Nephron progenitor cell (in vitro differentiated cells): ENCODE measurements around the gene PRSS35.
A peak's percentile ranks its signal among the peaks of the same experiment; 100 is the strongest.
"Not testable (repeated sequence)": the region's sequence is repeated elsewhere in the genome, so short reads cannot be mapped to it uniquely, and the experiment has no call there.

ENCODE experiments used
- DNase-seq: peaks from one replicate; pipeline ENCODE4 v3.0.0; 2021
- H3K27ac Mint-ChIP-seq: 2 replicates; pipeline ENCODE4 v1.8.0; 2021; ENCODE audit warnings: mild to moderate bottlenecking, moderate library complexity, mixed read lengths
- H3K27me3 Mint-ChIP-seq: 2 replicates; pipeline ENCODE4 v1.8.0; 2021; ENCODE audit warnings: mild to moderate bottlenecking, low read depth, mixed read lengths; ENCODE audit not compliant: poor library complexity
- H3K36me3 Mint-ChIP-seq: 2 replicates; pipeline ENCODE4 v1.8.0; 2021; ENCODE audit warnings: low read depth, mixed read lengths
- H3K4me1 Mint-ChIP-seq: 2 replicates; pipeline ENCODE4 v1.8.0; 2021; ENCODE audit warnings: mixed read lengths
- H3K4me3 Mint-ChIP-seq: 2 replicates; pipeline ENCODE4 v1.8.0; 2021; ENCODE audit warnings: mild to moderate bottlenecking, moderate library complexity, mixed read lengths
- H3K9me3 Mint-ChIP-seq: 2 replicates; pipeline ENCODE4 v1.8.0; 2021; ENCODE audit warnings: mild to moderate bottlenecking, moderate library complexity, mixed read lengths
- TF ChIP-seq, protein P1 (sequence below): fragments of 200-600 bp; sonication (generic); IDR thresholded peaks from 2 replicates; pipeline ENCODE4 v1.5.0; 2021; ENCODE audit warnings: antibody characterized with exemption

The PRSS35 gene

DNA sequence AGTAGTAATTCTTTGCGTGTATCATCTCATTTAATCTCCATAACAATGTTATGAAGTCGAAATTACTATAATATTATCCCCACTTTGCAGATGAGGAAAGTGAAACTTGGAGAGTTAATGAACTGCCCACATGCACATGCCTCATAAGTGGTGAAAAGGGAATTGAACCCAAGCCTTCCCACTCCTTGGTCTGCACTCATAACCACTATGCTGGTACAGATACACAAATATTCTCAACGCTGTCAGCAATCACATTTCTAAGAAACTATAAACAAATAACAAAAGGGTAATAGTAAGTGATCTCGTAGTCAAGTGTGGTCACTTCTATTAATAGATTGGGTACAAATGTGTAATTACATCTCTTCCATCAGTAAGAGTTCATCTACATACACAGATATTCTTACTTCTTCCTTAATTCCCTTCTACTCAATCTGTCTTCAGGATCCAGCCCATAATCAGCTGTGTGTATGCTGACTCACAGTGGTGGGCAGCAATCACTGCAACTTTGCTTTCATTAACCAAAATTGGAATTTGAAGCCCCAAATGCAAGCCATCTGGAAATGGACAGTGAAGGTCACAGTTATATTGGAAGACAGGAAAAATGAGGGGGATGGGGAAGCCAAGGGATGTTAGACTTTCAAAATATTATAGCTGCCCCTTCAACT is 6.6 kb downstream of the PRSS35 start:
- DNase-seq, result no peak
- no peaks in the 10 kb centered on the region for H3K36me3 Mint-ChIP-seq
- TF ChIP-seq, protein P1, sequence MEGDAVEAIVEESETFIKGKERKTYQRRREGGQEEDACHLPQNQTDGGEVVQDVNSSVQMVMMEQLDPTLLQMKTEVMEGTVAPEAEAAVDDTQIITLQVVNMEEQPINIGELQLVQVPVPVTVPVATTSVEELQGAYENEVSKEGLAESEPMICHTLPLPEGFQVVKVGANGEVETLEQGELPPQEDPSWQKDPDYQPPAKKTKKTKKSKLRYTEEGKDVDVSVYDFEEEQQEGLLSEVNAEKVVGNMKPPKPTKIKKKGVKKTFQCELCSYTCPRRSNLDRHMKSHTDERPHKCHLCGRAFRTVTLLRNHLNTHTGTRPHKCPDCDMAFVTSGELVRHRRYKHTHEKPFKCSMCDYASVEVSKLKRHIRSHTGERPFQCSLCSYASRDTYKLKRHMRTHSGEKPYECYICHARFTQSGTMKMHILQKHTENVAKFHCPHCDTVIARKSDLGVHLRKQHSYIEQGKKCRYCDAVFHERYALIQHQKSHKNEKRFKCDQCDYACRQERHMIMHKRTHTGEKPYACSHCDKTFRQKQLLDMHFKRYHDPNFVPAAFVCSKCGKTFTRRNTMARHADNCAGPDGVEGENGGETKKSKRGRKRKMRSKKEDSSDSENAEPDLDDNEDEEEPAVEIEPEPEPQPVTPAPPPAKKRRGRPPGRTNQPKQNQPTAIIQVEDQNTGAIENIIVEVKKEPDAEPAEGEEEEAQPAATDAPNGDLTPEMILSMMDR, result no peak
- H3K9me3 Mint-ChIP-seq, result no peaks in the 10 kb centered on the region
- H3K27ac Mint-ChIP-seq, result no peak overlapping the region
- H3K27me3 Mint-ChIP-seq, result no peaks in the 10 kb centered on the region
- no peak overlapping the region for H3K4me3 Mint-ChIP-seq
- H3K4me1 Mint-ChIP-seq, result no peaks in the 10 kb centered on the region

DNA sequence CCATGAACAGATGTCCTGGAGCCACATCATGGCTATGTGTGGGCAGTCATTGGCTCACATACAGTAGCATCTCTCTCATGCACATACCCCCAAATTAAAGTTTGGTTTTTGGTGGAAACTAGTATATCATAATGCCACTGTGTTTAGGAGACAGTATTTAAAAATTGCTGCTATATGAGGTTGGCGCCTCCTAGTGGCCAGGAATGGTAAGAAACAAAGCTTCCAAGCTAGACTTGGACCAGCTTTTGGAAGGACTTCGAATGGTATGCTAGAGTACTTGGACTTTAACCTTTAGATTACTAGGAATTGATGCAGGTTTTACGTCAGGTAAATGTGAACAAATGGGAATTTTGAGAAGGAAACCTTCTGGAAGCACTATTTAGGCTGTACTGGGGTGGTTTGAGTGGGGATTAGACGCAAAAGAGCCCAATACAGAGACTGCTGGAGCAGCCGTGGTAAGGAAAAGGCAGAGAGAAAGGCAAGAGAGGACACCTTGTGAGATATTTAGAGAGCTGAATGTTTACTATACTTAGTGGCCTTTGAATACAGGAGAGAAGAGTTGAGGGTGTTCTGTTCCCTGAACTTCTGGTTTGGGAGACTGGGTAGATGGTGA is 23.8 kb downstream of the PRSS35 start:
- no peak overlapping the region for H3K4me3 Mint-ChIP-seq
- H3K4me1 Mint-ChIP-seq, result no peaks in the 10 kb centered on the region
- H3K36me3 Mint-ChIP-seq, result no peaks in the 10 kb centered on the region
- H3K9me3 Mint-ChIP-seq, result no peaks in the 10 kb centered on the region
- TF ChIP-seq, protein P1, result peak; percentile 72
- no peak overlapping the region for H3K27ac Mint-ChIP-seq
- H3K27me3 Mint-ChIP-seq, result peaks cover 11% of the 10 kb centered on the region
- DNase-seq, result peak; percentile 68

DNA sequence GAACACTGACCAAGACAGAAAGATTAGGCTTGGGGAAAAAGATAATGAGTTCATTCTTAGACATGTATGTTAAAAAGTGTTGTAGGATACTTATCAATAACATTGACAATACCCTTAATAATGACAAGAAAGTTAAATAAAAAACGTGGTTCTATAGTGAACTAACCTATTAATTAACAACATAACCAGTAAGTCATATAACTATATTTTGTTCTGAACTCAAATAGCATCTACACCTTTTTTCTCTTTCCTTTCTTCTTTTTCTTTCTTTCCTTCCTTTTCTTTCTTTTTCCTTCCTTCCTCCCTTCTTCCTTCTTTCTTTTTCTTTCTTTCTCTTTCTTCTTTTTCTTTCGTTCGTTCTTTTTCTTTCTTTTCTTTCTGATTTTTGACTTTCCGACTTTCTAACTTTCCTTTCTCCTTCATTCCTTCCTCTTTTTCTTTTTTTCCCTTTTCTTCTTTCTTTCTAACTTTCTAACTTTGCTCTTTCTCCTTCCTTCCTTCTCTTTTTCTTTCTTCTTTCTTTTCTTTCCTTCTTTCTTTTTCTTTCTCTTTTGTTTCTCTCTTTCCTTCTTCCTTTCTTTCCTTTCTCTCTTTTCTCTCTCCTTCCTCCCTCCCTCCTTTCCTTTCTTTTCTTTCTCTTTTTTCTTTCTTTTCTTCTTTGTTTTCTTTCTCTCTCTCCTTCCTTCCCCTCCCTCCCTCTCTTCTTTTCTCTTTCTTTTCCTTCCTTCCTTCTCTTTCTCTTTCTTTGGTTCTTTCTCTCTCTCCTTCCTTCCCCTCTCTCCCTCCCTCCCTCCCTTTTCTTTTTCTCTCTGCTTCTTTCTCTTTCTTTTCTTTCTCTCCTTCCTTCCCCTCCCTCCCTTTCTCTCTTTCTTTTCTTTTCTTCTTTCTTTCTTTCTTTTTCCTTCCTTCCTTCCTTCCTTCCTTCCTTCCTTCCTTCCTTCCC is 24.6 kb downstream of the PRSS35 start:
- Mint-ChIP-seq H3K27me3 (peaks cover 11% of the 10 kb centered on the region), H3K27ac (no peak overlapping the region), H3K36me3 (no peaks in the 10 kb centered on the region), H3K4me1 (no peaks in the 10 kb centered on the region), H3K4me3 (no peak overlapping the region), H3K9me3 (no peaks in the 10 kb centered on the region)
- TF ChIP-seq, protein P1, result no peak
- no peak for DNase-seq

DNA sequence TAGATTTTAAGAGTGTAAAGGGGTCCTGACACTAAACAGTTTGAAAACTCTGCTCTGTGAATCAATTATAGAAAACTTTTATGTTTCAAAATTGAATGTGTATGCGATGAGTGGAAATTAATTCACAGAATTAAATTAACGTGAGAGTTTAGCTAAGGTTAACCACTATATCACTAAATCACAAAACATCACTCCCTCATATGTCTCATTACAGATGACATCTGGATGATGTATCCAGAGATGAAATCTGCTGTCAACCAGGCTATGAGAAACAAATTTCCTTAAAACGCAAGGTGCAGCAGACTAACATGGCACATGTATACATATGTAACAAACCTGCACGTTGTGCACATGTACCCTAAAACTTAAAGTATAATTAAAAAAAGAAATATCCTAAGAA is 27.3 kb downstream of the PRSS35 start:
- Mint-ChIP-seq H3K36me3 (no peaks in the 10 kb centered on the region), H3K9me3 (peaks cover 4% of the 10 kb centered on the region)
- TF ChIP-seq, protein P1, result no peak

DNA sequence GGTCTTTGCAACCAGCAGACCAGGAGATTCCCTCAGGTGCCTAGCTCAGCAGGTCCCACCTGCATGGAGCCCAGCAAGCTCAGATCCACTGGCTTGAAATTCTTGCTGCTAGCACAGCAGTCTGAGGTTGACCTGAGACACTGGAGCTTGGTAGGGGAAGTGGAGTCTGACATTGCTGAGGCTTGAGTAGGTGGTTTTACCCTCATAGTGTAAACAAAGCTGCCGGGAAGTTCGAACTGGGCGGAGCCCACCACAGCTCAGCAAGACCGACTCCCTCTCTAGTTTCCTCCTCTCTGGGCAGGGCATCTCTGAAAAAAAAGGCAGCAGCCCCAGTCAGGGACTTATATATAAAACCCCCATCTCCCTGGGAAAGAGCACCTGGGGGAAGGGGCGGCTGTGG is 34.3 kb downstream of the PRSS35 start:
- no peaks in the 10 kb centered on the region for H3K27me3 Mint-ChIP-seq
- H3K9me3 Mint-ChIP-seq, result peaks cover 17% of the 10 kb centered on the region

More for the DNA sequence above, 27.3 kb downstream of the PRSS35 start:
- no peak for DNase-seq
- Mint-ChIP-seq H3K27me3 (peaks cover 11% of the 10 kb centered on the region), H3K27ac (no peak overlapping the region), H3K4me3 (no peak overlapping the region), H3K4me1 (no peaks in the 10 kb centered on the region)

DNA sequence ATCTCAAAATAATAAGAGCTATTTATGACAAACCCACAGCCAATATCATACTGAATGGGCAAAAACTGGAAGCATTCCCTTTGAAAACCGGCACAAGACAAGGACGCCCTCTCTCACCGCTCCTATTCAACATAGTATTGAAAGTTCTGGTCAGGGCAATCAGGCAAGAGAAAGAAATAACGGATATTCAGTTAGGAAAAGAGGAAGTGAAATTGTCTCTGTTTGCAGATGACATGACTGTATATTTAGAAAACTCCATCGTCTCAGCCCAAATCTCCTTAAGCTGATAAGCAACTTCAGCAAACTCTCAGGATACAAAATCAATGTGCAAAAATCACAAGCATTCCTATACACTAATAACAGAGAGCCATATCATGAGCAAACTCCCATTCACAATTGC is 38.1 kb downstream of the PRSS35 start:
- not testable (repeated sequence) for H3K36me3 Mint-ChIP-seq, DNase-seq, H3K27me3 Mint-ChIP-seq, H3K4me3 Mint-ChIP-seq, H3K27ac Mint-ChIP-seq, H3K4me1 Mint-ChIP-seq
- peaks cover 13% of the 10 kb centered on the region for H3K9me3 Mint-ChIP-seq

More for the DNA sequence above, 34.3 kb downstream of the PRSS35 start:
- Mint-ChIP-seq H3K4me1 (no peaks in the 10 kb centered on the region), H3K4me3 (no peak overlapping the region), H3K36me3 (no peaks in the 10 kb centered on the region), H3K27ac (no peak overlapping the region)
- no peak for DNase-seq
- TF ChIP-seq, protein P1, result no peak

DNA sequence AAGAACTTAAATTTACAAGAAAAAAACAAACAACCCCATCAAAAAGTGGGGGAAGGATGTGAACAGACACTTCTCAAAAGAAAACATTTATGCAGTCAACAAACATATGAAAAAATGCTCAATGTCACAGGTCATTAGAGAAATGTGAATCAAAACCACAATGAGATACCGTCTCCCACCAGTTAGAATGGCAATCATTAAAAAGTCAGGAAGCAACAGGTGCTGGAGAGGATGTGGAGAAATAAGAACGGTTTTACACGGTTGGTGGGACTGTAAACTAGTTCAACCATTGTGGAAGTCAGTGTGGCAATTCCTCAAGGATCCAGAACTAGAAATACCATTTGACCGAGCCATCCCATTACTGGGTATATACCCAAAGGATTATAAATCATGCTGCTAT is 39.4 kb downstream of the PRSS35 start:
- not testable (repeated sequence) for H3K27me3 Mint-ChIP-seq, H3K36me3 Mint-ChIP-seq, H3K27ac Mint-ChIP-seq, DNase-seq, H3K4me1 Mint-ChIP-seq, H3K4me3 Mint-ChIP-seq
- H3K9me3 Mint-ChIP-seq, result peaks cover 13% of the 10 kb centered on the region
